NCI-H1436 (cell line): ENCODE results near the gene NACAD.
A peak's percentile ranks its signal among the peaks of the same experiment; 100 is the strongest.
"Not testable (repeated sequence)": the region's sequence is repeated elsewhere in the genome, so short reads cannot be mapped to it uniquely, and the experiment has no call there.

Source experiments
- DNase-seq: peaks from one replicate; lab custom pipeline; 2025; lab: John Stamatoyannopoulos, UW

NACAD gene

DNA sequence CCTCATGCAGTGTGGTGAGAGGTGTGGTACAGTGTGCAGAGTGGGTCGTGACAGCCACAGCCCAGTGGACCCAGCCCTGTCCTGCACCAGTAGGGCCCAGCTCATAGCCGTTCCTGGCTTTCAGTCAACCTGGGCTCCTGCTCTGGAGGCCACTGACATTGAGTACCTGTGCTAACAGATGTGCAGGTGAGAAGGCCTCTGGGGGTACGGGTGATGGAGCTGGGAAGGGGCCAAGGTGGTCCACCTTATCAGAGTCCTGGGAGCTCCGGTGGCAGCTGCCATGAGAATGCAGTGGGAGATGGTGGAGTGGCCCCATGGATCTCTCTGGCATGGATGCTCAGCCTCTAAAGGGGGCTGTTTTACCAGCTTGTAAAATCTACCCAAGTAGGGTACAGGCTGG lies 28.8 kb upstream of the NACAD start:
- DNase-seq, result no peak

DNA sequence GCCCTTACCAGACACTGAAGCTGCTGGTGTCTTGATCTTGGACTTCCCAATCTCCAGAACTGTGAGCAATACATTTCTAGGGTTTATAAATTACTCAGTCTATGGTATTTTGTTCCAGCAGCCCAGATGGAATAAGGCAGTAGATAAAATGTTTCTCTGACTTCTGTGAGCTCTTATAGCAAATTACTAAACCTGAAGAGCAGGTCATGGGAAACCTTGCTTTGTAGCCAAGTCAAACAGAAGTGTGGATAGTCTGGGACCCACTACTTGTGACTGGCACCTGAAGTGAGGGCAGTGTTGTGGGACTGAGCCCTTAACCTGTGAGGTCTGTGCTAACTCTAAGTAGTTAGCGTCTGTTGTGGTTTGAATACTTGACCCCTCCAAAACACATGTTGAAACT lies 27.3 kb upstream of the NACAD start:
- DNase-seq, result no peak

DNA sequence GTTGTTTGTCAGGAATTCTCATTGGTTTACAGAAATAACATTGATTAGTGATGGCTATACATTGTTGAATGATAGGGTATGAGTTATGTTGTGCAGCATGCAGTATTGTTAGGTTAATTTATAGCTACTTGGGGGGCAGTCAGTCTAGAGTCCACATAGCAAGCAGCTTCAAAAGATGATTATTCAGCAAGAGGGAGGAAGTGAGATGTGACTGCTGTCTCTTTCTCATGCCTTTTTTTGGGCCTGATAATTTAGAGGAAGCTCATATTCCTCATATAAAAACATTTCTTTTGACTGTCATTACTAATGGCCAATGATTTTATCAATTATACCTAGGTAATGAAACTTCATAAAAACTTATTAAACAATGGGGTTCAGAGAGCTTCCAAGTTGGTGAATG lies 26.2 kb upstream of the NACAD start:
- DNase-seq, result no peak

DNA sequence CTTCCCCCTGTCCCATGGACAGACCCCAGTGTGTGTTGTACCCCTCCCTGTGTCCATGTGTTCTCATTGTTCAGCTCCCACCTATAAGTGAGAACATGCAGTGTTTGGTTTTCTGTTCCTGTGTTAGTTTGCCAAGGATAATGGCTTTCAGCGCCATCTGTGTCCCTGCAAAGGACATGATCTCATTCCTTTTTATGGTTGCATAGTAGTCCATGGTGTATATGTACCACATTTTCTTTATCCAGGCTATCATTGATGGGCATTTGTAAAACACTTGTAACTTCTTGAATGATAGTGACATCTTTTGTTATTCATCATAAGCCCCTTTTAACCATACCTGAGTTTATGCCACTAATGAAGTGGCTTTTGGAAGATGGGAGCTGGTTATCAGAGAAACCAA lies 25.5 kb upstream of the NACAD start:
- not testable (repeated sequence) for DNase-seq

DNA sequence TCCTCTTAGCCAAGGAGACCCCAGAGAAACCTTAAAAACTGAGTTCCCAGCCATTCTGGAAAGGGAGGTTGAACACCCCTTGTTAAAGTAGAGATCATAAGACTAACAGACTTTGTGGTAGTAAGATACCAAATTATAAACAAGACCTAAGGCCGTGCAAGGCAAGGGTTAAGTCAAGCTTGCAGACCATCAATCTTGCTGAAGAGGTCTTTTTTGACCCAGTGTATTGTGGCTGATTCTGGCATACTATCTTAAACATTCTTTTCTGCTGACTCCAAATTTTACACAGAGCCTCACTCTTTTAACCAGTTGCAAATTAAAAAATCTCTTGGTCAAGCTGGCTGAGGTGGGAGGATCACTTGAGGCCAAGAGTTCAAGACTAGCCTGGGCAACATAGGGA lies 23.9 kb upstream of the NACAD start:
- DNase-seq, result no peak

DNA sequence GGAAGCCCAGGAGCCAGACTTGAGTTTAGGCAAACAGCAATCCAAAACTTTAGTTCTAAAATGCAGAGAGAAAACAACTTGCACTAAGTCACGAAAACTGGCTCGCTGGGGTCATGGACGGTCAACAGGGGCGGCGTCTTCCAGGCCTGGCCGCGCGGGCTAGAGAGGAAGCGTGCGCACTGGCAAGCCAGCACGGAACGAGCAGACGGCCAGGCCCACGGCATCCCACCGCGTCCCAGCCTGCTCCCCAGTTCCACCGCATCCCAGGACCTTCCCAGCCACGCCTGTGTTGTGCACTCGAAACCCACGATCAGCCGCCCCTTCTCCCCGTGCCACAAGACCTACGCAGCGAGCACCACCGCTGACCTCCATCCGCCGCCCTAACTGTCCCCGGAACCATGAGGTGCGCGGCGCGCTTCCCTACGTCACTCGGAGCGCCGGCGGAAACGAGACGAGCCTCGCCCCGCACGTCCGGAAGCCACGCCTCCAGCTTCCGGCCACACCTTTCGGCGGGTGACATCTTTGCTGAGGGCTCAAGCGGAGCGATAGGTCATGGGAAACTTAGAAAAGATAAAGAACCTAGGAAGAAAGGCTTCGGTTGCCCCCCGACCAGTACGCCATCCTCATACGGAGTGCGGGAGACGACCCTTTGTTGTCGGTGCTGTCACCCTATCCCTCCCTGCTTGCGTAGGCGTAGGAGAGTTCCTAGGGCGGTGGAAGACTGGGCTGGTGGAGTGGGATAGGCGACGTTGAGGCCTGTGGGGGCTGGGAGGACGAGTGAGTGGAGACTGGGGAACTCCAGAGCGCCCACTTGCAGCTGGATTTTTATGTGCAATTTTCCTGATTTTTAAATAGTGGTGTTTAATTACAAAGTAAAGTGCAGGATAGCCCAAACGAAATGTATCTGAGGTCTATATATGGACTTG lies 22.8 kb upstream of the NACAD start, which contains the start of gene TBRG4:
TBRG4 (minus strand) TSS at position 400 of the 926 bp plus-strand sequence. CDS start 2,460 bp downstream, outside the sequence.
- DNase-seq, result peak; percentile 91

DNA sequence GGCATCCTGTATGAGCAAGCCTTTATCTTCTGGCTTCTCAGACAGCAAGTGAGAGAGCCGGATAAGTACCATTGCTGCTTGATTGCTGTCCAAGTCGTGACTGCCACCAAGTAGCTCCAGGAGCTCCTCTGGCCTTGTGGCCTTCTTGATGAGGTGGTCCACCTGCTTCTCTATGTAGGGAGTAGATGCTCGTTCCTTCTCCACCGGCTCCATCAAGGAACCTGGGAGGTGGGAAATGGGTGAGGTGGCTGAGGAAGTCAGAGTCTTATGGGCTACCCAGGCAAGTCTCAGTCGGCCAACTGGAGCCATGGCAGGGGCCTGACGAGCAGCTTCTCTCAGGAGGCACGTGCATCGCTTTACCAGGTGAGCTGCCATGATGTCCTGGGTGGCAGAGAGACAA lies 20.1 kb upstream of the NACAD start:
- DNase-seq, result no peak

DNA sequence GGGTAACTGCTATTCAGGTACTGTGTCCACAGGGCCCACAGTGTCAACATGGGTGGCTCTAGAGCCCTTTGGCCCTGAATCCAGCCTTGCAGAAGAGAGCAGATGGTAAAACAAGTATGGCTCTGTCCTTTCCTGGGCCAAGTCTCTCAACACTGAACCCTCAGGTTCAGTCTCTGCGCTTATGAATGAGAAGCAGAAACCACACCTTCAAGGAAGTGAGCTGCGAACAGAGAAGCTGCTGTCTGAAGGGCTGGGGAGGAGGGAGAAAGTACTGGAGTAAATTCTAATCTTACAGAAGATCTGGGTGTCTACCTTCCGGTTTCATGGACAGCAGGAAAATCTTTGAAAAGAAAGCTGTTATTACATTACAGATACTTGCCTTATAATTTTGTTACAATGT lies 18.6 kb upstream of the NACAD start:
- no peak for DNase-seq

DNA sequence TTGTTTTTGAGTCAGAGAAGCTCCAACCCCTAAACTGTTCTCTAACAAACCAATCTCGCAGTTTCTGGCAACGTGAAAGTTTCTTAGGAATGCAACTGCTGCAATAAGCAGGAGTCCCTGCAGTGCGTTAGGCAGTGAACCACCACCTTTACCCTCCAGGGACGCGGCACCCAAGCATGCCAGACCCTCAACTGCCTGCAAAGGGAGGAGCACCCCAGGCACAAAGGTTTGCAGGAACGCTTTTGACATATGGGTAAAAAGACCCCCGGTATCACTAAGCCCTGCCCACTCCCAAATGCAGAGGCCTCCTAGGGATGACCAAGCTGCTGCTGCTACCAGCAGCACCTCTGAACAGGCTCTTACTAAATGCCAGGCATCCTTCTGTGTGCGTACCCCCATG lies 18.1 kb upstream of the NACAD start:
- no peak for DNase-seq

DNA sequence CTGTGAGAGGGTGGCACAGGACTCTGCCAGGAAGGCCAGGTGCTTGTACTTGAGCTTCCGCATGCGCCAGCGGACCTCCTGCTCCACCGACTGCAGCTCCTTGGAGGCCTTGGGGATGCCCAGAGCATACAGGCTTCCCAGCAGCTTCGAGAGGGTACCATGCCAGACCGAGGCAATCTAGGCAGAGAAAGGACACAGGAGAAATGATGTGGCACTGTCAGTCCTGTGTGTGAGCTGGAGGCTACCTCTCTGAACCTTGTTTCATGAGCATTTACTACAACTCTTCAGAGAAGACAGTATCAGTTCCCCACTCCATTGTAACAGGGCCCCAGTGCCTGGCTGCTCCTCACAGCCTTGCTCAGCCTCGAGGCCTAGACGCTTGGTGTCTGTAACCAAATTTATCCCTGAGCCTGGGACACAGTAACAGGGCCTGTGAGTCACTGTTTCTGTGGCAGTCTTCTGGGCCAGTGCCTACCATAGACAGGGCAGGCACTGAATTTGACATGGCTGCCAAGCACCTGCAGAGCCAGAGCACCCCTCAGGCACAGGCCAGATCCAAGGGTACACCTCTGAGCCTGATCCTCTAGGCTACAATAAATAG lies 16.9 kb upstream of the NACAD start:
- no peak for DNase-seq

DNA sequence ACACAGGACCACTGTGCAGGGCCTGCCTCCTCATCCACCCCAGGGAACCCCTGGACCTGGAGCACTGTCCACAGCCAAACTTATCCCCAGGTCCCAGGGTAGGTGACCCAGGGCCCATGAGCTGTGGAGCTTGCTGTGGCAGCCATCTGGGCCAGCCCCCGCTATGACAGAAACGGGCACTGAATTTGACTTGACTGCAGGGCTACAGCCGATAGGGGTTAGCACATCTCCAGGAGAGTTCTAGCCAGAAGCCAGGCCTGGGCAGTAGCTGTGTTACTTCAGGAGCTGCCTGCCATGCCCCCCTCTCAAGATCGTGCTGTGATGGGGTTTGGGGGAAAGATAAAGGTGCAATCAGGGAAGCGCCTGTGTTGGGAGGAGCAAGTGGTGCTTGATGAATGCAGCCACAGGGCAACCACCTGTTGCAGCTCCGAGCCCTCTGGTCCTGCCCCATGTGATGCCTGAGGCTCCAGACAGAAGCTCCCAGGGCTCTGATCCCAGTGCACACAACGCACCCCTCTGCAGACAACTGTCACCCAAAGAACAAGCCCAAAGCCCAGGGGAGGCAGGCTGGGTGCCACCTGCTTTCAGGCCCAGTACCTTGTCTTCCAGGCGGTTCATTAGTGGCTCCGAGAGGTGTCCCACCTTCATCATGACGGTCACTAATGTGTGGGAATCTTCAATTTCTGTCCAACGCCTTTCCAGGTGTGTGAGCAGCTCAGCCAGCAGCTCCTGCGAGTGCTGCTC lies 16.2 kb upstream of the NACAD start:
- no peak for DNase-seq

DNA sequence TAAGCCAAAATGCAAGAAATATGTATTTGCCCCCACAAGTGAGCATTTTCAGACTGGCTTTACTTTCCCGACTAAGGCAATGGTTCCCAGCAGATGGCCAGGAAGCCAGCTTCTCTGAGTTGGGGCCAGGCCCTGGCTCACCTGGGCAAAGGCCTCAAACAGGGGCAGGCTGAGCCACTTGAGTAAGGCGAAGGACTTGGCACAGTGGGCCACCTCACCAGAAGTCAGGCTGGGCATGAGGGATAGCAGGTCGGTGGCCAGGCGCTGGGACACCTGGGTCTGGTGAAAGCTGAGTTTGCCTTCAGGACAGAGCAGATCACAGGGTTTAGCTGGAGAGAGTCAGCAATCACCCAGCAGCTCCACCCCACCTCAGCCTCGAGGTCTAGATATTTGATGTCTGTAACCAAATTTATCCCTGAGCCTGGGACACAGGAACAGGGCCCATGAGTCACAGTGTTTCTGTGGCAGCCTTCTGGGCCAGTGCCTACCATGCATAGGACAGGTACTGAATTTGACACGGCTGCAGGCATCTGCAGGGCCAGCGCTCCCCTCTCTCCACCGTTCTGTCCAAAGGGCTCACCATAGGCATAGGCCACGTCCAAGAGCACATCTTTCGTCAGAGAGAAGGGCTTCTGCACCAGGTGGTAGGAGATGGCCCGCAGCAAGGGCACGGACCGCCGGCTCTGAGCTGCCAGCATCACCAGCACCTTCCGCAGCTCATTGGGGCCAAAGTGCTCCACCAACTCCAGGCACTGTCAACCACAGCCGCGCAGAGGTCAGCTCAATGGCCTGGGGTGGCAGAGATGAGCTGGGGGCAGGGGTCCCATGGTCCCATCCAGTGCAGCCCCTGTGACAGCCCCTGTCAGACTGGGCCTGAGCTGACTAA lies 15.4 kb upstream of the NACAD start:
- DNase-seq, result no peak

DNA sequence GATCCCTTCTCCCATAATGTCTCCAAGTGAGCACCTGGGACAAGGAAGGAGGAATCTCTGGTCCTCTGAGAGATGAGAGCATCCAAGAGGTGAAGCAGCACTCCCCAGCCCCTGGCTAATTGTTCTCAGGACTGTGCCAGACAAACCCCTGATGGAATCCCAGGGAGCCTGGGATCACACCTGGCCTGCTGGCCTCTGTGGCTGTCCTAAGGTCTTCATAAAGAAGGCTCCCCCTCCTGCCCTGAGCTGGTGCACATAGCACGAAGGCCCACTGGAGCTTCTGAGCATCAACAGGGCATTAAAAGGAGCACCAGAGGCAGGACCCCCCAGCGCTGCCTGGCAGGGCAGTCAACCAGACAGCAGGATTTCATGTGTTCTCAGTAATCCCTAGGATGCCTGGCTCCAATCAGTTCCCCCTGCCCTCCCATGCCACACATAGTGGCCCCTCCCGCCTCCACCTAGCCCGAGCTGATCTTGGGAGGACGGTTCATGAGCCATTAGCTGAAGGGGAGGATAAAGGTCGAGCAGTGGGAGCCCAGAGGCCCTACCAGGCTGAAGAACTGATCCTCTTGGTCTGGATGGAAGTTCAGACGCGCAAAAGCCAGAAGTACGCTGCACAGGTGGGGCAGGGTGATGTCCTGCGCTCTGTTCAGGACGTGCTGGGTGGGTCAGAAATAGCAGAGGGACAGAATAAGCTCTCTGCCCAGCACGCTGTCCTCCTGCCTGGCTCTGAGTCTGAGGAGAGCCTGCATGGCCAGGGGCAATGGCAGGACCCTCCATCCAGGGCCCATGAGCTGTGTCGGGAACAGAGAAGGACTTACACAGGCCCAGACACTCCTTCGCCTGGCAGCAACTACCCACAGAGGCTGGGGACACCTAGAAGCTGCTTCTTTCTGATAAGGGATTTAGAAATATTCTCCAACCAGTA lies 14.3 kb upstream of the NACAD start:
- no peak for DNase-seq

DNA sequence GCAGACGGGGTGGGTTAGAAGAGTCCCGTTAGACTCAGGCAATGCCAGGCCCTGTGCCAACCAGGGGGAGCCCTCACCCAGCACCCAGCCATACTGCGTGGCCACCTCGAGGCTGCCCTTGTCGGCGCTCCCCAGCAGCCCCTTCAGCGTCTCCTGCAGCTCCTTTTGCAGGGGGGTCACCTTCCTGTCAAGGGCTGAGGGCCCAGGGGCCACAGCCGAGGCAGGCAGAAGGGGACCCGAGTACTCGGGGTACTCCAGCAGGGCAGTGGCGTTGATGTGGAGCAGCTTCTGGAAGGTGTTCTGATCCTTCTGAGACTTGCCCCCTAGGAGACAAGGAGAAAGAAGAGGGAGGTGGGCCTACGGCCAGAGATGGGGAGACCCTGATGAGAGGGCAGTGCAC lies 13.0 kb upstream of the NACAD start:
- no peak for DNase-seq

DNA sequence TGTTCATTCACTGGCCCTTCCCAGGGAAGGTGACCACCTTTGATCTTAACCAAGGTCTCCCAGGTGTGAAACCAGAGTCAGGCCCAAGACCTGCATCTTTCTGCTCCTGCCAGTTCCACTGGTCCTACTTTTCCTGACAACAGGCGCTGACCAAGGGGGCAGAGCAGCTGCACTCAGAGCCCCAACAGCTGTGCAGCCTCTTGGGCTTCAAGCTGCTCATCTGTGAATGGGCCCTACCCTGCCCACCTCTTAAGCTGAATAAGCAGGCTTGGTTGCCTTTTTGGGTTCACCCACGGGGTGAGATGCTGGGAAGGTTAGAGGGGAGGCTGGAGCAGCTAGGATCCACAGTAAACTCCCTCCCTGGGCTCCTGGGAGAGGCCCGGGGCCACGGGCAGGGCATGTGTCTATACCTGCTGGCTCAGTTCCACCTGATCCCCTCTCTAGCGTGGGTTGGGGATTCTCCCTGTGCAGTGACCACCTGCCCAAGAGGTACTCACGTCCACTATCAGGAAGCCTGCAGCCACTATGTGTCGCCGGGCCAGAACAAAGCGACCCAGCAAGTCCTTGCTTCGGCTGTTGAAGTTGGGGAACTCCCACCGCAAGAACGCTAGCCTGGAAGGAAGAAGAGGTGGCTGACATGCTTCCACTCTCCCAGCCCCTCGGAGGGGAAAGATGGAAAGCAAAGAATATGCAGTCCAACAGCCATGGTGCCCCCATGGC lies 12.2 kb upstream of the NACAD start:
- no peak for DNase-seq

DNA sequence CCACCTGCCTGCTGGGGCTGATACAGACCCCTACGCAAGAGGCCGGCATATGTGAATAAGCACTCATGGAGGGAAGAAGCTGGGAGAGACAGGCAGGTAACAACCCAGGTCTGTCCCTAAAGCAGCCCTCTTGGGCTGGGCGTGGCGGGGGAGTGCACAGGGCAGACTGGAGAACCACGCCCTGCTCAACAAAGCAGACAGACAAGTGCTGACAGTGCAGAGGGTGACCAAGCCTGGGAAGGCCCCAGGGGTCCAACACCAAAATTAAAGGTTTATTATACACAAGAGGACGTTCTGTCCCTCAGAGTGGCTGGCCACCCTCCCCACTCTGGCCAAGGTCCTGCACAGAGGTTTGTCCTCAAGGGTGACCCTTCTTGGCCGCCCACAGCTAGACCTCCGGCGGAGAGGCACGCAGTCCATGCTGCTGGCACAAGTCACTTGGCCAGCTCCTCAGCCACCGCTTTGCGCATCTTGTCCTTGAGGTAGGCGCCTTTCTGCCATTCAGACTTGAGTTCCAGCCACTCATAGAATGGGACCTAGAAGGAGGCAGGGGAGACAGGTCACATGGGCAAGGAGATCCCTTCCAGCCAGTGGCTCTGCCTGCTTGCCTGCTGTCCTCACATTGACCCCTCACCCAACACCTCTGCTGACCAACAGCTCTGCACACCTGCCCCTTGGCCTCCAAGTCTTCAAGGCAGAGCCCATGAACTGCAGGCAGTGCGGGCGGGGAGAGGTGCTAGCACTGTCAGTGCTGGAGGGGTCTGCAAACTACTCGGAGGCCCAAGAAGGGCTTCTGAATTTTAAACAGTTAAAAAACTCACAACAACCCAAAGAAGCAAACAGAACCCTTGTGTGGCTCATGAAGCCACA lies 11.4 kb upstream of the NACAD start:
- no peak for DNase-seq

DNA sequence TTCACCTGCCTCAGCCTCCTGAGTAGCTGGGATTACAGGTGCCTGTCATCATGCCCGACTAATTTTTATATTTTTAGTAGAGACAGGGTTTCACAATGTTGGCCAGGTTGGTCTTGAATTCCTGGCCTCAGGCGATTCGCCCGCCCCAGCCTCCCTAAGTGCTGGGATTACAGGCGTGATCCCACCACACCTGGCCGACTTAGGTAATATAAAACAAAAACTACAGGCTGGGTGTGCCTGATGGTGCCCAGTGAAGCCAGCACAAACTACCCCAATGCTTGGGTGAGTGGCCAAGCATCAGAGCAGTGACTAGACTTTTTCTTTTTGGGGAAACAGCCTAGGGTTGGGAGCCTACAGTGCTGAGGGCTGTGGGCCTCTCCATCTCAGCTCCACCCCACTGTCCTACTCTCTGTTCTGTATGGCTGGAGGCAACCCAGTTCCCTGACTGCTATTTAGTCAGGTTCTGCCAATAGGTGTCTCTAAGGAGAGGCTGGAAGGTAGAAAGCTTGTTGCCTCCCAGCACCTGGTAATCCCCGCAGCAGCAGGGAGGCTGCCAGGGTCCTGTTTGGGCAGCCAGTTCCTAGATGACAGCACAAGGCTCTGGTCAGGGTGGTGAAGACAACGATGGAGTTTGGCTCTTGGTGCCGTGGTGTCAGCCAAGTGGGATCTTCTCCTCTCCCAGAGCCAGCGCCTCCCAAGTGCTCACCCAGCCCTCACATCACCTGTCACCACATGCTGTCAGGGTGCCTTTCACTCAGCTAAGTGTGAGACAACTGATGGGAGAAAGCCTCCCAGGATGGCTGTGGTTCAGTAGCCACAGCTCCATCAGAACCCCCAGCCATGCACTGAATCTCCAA lies 10.4 kb upstream of the NACAD start:
- no peak for DNase-seq

DNA sequence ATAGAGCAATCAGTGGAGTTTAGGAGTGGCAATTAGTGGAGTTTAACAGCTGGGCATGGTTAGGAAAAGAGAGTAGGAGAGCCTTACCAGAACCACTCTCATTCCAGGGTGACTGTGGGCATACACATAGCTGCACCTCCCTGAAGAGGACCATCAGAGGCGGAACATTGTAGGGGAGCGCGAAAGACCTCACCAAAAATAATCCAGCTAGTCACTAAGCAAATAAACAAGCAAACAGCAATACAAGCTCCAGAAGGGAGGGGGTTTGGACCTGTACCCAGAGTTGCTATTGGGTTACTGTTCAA lies 4.1 kb upstream of the NACAD start:
- no peak for DNase-seq
